ENCODE measurements around the gene MMRN2. TPM values are rescaled to one million over a fixed set of nuclear protein-coding genes. Genes with fewer than 3 reads are reported as not detected.

Gene MMRN2
- total and polyA plus RNA-seq, 9 donors: 11.3 to 44.6 (median 19.2) TPM

- H3K27ac ChIP-seq: no peak overlapping the region
- no peaks in the 10 kb centered on the region for H3K36me3 ChIP-seq
- peaks cover 12% of the 10 kb centered on the region for H3K4me1 ChIP-seq (ENCODE audit: insufficient read depth)
- TF ChIP-seq CTCF (IDR thresholded peaks at IDR 0.05) (no peak), EP300 (IDR thresholded peaks at IDR 0.05) (no peak), POLR2A (IDR thresholded peaks at IDR 0.05) (no peak)
- 87 to 99% (median 93%) methylated on average over 4 of the region's 4 CpGs for WGBS, 3 donors
- no peaks in the 10 kb centered on the region for H3K27me3 ChIP-seq
- peak in 1 of 5 donors; percentile 19 for DNase-seq
- intact Hi-C loops (cut with DNase I): no loop called here
- no peaks in the 10 kb centered on the region for H3K9me3 ChIP-seq
- H3K4me3 ChIP-seq: no peak overlapping the region
These were observed 13.4 kb downstream of the MMRN2 start for GRCh38 chr10:86944031-86944419.

GRCh38 chr10:86943316-86944030 is 13.9 kb downstream of the MMRN2 start:
- TF ChIP-seq EP300 (IDR thresholded peaks at IDR 0.05) (no peak), CTCF (IDR thresholded peaks at IDR 0.05) (no peak), POLR2A (IDR thresholded peaks at IDR 0.05) (no peak)
- DNase-seq: no peak
- 93 to 95% (median 94%) methylated on average over 30 of the region's 30 CpGs for WGBS, 3 donors
- no peaks in the 10 kb centered on the region for H3K36me3 ChIP-seq
- H3K9me3 ChIP-seq: no peaks in the 10 kb centered on the region
- intact Hi-C loops (cut with DNase I): no loop called here
- no peak overlapping the region for H3K27ac ChIP-seq
- H3K4me3 ChIP-seq: no peak overlapping the region
- H3K27me3 ChIP-seq: no peaks in the 10 kb centered on the region
- peaks cover 12% of the 10 kb centered on the region for H3K4me1 ChIP-seq (ENCODE audit: insufficient read depth)

- 50 to 76% (median 58%) methylated on average over 86 to 94 of the region's 94 CpGs for WGBS, 3 donors
- DNase-seq: peak in 2 of 5 donors; percentile 46 to 57
- Histone ChIP-seq H3K36me3 (no peaks in the 10 kb centered on the region), H3K27me3 (no peaks in the 10 kb centered on the region), H3K27ac (no peak overlapping the region), H3K4me3 (no peak overlapping the region), H3K4me1 (ENCODE audit: insufficient read depth) (peaks cover 12% of the 10 kb centered on the region), H3K9me3 (no peaks in the 10 kb centered on the region)
- TF ChIP-seq CTCF (IDR thresholded peaks at IDR 0.05) (no peak), POLR2A (IDR thresholded peaks at IDR 0.05) (no peak), EP300 (IDR thresholded peaks at IDR 0.05) (no peak)
- intact Hi-C loops (cut with DNase I): loop anchor here in 1 of 4 donors (1.0 kb wide), 1 partner anchor 21 kb away; no protein-coding TSS in a partner anchor
These were observed 14.7 kb downstream of the MMRN2 start for GRCh38 chr10:86942441-86943315.

GRCh38 chr10:86941991-86942421 is 15.4 kb downstream of the MMRN2 start:
- Histone ChIP-seq H3K4me1 (ENCODE audit: insufficient read depth) (peaks cover 12% of the 10 kb centered on the region), H3K27ac (no peak overlapping the region), H3K4me3 (no peak overlapping the region), H3K9me3 (no peaks in the 10 kb centered on the region), H3K27me3 (no peaks in the 10 kb centered on the region), H3K36me3 (no peaks in the 10 kb centered on the region)
- TF ChIP-seq POLR2A (IDR thresholded peaks at IDR 0.05): no peak
- no peak for TF ChIP-seq CTCF (IDR thresholded peaks at IDR 0.05)
- no peak for TF ChIP-seq EP300 (IDR thresholded peaks at IDR 0.05)
- DNase-seq: peak in 1 of 5 donors; percentile 37
- WGBS, 3 donors: 90 to 94% (median 92%) methylated on average over 14 of the region's 14 CpGs
- intact Hi-C loops (cut with DNase I): loop anchor here in 1 of 4 donors (1.0 kb wide), 1 partner anchor 21 kb away; no protein-coding TSS in a partner anchor
